ENCODE results near the gene ZDHHC13.

The ZDHHC13 gene

DNA sequence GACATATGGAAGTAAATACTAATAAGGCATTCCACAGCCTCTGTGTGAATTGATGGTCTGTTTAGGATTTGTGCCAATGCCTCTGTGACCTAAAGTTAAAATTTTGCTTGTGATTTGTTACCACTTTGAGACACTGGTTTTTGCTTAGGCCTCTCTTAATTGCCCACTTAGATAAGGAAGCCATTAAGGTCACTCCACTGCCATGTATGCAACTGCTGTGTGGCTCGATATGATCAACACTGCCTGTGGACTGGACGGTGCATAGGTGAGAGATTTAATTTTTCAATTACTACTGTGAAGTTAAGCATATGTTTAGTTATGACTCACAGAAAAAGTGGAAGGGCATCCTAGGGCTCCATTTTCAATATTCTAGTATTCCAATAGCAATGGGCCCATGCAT is 47.9 kb downstream of the ZDHHC13 start:
- DNase-seq (ENCODE audit: low read depth in 2 of 2) = no peak

DNA sequence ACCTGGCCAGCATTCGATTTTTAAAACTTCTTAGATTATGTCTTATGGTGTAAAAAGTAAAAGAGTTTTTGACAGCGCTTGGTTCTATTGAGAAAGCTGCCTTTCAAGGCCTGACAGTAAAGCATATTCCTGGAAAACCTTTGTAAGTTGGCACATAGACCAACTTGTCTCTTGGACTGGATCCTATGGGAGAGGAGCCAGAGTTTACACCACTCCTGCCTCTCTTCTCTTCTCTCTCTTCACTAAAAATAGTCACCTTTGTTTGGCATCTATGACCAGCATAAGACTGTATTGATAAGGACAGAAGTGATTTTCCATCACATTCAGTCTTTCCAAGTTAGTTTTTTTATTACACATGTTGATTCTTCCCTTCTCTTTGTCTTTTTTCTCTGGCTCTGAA is 51.1 kb downstream of the ZDHHC13 start:
- no peak for DNase-seq (ENCODE audit: low read depth in 2 of 2)

DNA sequence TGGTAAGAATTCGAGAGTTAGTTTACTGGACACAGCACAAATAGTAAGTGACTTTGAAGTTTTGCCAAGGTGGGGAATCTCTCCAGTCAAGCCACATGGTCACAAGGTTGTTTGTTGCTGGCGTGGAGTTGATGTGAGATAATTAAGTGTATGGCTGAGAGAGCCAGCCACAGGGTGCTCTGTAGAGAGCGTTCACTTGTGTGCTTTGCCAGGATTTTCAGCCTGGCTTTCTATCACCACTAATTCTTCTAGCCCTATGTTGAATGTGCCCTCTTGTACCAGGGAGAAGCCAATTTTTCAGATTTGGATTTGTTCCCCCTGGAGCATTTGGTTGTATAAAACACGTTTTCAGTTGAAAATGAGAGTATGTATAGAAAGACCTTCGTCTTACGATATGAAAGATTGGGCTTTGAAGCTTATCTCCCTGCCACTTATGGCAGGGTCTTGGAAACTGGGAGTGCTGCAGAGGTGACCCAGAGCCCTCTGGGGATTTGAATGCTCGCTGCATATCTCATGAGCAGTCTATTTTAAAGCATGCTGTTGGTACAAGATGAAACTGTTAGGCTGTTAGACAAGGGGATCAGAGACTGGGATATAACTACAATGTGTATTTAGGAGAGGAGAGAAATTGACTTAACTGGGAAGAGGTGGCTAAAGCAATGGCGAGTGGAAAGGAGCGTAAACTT is 56.2 kb downstream of the ZDHHC13 start:
- DNase-seq (ENCODE audit: low read depth in 2 of 2) = no peak

DNA sequence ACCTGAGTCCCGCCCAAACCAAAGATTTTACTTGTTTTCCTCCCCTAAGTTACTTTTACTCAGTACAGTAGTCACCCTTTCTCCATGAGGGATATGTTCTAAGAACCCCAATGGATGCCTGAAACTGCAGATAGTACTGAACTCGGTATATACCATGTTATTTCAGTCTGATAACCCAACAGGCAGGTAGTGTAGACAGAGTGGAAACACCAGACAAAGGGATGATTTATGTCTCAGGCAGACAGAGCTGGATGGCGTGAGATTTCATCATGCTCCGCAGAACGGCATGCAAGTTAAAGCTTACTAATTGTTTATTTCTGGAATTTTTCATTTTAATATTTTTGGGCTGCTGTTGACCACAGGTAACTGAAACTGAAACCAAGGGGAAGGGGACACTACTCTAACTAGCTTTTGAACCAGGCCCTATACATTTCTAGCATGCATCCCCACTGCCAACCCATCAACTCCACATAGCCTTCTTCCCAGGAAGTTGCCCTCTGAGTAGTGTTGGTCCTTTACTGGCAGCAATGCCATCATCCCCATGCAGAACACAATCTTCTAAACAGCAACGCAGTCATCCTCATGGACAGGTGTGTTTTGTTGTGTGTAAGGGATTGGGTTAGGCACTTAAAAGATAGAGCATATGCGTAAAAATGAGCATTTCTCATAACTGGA is 57.1 kb downstream of the ZDHHC13 start:
- no peak for DNase-seq (ENCODE audit: low read depth in 2 of 2)

DNA sequence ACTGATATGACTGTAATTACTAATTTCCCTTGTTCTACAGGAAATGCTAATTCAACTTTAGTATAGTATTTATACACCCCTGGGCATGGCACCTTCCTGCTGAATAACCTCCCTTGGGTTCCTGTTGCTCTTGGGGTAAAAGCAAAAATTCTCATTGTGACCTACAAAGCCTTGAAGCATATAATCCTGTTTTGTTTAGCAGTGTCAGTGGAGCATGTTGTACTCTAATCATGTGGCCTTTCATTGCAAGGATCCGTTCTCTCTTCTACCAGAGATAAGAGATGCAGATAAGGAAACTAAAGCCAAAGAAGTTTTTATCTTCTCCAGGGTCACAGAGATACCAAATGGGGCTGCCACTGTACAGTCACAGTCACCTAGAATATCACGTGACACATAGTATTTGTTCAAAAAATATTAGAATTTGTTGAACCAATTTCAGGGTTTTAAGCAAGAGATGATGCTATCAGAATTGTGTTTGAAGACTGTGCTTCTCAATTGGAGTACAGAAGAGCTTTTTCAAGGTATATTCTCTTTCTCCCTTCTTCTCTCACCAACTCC is 59.7 kb downstream of the ZDHHC13 start:
- DNase-seq (ENCODE audit: low read depth in 2 of 2) = no peak

DNA sequence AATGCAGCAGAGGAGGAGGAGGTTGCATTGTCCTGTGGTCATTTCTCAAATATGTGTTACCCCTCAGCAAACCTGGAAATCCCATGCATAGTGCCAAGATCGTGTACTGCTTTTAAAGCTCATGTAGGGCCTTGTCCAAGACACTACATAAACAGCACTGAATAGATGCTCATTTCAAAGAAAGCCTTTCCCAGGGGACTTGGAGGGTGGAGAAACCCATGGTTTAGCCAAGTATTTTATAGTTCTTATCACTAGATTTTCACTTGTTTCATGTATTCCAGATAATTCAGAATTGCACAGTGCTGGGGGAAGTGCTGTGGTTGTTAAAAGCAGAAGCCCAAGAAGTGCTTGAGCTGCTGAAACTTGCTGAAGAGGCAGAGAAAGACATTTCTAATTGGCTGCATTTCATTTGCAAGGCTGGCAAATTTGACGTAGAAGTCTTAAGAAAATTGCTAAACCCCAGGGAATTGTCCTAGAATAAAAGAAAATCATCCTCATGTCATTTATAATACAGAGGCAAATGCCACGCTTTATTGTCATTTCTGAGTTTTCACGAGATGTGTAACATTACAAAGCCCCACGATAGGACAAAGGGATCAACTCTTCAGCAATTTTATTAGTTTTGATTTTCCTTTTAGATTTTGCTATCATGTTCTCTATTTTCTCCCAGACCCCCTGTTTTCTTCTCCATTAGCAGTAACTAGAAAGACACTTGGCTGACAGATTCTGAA is 64.7 kb downstream of the ZDHHC13 start:
- DNase-seq (ENCODE audit: low read depth in 2 of 2) = no peak

DNA sequence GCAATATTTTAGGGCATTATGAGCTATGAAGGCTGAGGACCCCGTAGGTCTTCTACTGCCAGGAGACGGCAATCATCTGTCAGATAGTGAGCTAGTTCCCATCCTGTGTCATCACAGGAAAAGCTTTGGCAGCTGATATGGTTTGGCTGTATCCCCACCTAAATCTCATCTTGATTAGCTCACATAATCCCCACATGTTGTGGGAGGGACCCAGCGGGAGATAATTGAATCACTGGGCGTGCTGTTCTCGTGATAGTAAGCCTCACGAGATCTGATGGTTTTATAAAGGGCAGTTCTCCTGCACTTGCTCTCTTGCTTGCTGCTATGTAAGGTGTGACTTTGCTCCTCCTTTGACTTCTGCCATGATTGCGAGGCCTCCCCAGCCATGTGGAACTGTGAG is 66.7 kb downstream of the ZDHHC13 start:
- no peak for DNase-seq (ENCODE audit: low read depth in 2 of 2)

DNA sequence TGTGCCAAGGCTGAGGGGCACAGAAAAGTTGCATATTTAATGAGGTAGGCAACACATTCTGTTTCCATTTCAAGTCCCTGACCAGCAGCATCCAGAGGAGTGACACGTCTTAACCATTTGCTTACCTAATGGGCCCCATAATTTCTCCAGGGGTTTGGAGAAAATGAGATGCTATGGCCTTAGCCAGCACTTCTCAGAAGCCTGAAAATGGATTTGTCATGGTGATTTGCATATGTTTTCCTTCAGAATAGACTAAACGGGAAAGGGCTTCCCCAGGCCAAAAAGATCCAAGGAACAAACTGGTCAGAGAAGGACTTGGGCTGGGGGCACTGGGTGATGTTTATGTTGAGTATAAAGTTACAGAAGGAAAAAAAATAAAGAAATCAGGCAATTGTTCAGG is 68.1 kb downstream of the ZDHHC13 start:
- no peak for DNase-seq (ENCODE audit: low read depth in 2 of 2)

DNA sequence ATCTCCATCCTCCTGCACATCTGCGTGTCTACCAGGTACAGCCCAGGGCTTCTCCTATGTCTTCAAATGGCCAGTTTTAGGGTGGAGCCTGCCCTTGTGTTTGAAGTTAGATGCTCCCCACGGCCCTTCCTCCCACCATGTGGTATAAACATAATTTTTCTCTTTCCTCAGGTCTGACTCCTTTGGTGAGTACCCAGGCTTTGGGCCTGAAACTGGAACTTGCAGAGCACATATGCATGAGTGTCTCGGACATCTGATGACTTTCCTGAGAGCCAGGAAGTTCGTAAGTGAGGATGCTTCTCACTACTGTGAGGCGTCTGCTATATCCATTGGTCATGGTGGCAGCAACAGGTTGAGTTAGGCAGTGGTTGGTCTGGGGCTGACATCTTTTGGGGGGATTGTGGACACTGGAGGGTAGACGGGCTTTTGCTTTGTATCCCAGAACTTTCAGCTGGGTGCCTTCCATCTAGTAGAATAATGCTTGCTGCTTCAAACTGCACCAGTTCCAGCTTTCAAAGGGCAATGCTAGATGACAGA is 68.6 kb downstream of the ZDHHC13 start:
- no peak for DNase-seq (ENCODE audit: low read depth in 2 of 2)

DNA sequence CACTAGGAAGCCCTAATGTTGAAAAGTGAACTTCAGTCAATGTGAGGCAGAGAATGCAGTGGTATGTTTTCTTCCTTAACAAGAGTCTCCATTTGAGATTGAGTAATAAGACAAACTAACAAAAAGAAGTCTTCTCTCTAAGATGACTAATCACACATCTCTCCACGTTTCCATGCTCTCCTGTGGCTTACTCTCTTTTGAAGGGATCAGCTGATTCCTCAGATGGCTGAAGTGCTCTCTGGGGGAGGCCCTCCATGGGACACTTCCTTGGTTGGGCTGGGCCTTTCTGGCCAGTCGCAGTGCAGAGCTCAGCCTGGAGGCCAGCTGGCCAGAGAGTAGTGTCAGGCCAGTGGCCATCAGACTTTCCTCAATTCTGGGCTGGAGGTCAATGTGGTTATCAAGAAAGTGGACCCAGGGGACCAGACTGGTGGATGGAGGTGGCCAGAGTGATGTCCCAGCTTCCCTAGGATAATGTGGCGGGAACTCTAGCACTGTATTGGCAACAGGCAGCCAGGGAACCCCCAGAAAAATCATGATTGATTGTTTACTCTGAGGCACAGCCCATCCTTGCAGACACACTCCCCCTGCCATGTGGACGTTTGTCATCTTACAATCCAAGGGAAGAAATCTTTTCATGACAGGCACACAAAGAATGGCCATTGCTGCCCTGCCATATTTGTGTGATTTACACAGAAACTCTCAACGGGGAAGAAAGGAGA is 70.3 kb downstream of the ZDHHC13 start:
- DNase-seq (ENCODE audit: low read depth in 2 of 2) = no peak

DNA sequence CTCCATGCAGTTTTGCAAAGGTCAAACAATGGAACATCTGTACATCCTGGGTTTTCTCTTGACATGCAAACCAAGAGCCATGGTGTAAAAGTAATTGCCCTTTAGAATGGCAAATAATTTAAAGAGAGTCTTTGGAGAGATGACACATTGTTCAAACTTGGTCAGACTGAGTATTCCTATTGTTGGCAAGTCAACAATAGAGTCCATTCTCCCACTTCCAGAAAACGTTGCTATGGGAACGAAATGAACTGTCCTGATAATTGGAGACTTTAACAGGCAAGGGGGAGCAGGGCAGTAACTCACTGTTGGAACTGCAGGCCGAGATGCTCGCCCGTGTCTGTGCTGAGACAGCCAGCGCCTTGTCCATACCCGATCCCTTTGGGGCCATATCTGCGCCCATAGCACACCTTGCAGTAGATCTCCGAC is 70.9 kb downstream of the ZDHHC13 start:
- DNase-seq (ENCODE audit: low read depth in 2 of 2) = no peak

DNA sequence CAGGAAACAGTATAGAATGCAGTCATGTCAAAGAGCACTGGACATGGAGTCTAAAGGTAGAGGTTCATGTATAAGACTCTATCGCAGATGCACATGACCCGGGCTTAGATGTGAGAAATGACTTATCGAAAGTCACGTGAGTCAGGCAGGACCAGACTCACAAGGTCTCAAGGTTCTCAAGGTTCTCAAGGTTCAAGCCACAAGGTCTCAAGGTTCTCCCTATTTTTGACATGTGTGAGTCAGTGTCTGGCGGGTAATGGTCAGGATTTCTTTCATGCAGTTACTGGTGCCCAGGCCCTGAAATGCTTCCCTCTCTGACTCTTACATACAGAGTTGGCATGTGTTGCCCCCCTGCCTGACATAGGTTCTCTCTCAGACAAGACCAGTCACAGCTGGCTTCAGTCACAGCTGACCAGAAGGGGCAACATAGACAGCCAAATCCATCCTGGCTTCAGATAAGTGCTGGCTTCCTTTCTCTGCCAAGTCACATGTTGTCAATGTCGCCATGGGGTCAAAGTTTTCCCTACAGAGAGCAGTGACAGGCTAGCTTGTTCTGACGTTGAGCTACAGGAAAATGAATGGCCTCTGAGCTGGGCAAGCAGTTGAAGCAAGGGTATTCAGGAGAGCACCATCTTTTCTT is 74.7 kb downstream of the ZDHHC13 start:
- DNase-seq (ENCODE audit: low read depth in 2 of 2) = no peak

DNA sequence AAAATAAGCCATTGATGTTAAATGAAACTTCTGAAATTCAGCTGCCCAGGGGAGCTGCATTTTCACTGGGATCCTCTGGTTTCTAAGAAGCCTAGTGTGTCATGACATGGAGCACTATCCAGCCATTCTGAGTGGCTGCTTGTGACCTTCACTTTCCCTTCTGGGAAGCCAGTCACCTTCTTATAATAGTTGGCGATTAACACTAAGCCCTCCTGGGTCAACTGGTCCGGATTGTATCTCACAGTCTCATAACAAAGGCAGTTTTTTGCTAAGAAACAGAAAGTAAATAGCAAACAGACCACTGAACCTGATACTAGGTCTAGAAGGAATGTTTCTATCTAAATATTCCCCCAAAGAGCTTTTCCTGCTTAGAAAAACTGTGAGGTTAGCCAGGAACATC is 76.9 kb downstream of the ZDHHC13 start:
- no peak for DNase-seq (ENCODE audit: low read depth in 2 of 2)

DNA sequence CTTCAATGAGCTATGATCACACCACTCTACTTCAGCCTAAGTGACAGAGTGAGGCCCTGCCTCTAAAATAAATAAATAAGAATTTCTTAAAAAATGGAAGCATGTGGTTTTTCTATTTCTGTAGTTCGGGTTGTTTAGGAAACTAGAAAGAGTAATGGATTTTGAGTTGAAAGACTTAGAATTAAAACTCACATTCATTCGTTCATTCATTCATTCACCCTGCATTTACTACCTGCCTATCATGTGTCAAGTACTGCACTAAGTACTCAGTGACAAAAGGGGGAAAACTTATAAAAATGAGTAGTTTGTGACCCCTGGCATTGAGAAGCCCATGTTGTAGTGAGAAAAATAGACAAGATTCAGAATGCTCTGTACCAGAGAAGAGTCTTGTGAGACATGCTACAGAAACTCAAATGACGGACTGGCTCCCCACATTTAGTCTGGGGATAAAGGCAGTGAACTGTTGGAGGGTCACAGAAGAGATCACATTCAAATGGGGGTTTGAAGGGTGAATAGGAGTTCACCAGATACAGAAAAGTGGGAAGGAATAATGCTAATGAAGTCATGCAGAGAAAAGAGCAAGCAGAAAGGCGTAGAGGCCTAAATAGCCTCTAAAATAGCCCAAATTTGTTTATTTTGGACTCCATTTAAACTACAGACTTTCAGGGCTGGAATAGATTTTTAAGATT is 77.8 kb downstream of the ZDHHC13 start:
- DNase-seq (ENCODE audit: low read depth in 2 of 2) = no peak

DNA sequence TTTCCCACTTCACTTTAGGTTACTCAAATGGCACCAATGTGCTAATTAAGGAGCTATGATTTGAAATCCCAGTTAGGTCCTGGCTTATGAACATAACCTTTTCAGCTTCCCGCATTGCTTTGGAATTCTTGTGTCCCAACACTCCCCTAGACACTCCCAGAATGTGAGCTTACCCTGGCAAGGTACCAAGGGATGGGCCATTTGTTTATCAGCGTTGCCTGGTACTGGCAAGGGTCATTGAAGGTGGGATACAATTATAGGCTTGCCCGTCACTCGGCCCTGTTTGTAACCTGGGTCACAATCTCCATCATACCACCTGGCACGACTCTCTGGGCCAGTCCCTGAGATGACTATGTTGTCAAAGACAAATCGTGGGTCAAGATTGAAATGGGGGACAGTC is 79.5 kb downstream of the ZDHHC13 start:
- no peak for DNase-seq (ENCODE audit: low read depth in 2 of 2)

DNA sequence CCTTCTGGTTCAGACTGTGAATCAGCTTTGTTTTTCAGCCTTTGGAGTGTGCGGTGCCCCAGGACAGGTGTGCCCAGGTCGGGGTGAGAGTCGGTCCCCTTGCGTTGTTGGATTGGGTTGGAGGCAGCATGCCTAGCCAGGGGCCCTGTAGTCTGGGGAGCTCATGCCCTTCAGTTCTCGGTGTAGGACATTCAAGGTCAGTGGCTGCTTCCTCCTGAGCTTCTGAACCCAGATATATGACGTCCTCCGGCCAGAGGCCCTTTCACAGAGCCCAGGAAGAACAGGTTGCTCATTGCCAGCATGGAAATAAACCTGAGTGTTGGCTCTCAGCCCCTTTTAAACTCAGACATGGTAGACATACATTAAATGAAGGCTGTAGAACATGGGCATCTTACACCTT is 82.1 kb downstream of the ZDHHC13 start:
- no peak for DNase-seq (ENCODE audit: low read depth in 2 of 2)

DNA sequence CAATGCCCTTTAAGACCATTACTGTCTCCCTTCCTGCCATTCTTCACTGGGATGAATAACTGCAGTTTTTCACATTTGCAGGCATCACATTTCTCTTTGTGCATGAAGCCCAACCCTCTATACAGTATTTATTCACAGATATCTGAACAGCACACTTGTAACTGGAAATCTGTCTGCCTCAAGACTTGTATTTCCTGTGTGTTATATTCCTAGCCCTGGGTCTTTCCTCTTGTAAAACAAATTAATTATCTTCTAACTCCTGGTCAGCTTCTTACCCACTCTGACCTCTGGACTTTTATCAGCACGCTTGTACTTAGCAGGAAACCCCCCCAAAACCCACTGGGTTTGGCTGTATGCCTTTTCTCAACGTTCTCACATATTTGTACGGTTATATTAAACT is 82.8 kb downstream of the ZDHHC13 start:
- DNase-seq (ENCODE audit: low read depth in 2 of 2) = no peak

DNA sequence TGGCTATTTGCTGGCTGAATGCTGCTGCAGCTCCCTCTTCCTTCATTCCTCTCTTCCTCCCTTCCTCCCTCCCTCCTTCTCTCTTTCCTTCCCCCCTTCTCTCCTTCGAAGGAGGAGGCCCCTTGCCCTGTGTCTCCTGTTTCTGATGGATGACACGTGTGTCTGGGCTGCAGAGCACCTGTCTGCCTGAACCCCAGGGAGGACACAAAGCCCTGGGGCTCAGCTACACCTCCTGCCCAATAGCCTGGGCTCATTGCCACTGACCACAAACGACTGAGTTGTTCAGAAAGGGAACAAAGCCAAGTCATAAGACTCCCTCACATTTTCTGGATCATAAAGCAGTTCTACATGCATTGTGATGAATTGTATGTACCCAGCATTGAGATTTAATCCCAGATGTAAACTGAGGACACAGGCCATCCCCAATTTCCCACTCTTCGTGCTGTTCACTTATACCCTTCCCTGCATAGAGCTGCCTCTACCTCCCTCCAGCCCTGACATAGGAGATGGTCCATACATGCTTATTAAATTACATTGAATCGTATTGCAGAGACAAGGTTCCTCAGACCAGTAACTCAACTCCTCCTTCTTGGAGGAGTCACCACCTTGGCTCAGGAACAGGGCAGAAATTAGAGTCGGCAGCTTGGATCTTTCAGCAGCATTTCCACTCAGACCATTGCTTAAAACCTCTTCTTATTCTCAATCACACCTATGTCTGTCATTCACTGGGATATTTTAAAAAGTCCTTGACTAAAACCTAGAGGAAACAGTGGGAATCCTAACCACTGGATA is 83.6 kb downstream of the ZDHHC13 start:
- no peak for DNase-seq (ENCODE audit: low read depth in 2 of 2)

DNA sequence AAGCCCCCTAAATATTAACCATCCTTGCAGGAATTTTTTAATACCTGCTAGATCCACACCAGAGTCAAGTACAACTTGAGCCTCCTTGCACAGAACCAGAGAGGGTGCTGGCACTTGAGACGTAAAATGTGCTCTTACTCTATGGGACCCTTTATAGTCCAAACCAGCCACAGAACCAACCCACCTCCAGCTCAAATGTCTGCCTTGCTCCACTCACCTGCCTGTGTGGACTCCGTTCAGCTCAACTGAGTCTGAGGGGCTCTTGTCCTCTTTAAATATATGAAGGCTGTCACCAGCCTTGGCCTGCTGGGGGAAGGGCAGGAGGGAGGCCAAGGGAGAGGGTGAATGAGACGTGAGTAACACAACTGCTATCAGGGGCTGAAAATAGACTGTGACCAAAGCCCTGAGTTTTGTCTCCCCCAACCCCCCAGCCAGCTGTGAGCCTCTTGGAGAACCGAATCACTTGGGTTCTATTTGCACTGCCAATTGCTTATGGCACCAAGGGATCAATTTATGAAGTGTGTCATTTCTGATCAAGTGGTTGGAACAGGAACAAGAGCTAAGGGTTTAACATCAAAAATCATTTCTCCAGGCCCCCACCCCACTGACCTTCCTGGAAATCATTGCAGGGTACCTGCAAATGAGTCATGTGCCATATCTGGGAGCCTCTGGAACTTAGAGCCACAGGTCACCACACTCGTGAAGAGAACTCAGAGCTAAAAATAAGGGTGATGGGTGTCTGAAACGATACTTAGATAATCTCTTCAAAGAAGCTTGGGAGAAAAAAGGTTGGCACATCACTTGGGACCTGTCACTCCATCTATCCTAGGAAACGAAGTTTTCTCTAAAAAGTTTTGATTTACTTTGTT is 85.0 kb downstream of the ZDHHC13 start, which contains the start of gene CSRP3:
CSRP3 (minus strand) TSS at position 247 of the 869 bp plus-strand sequence. CDS start 9,535 bp downstream, outside the sequence.
- DNase-seq (ENCODE audit: low read depth in 2 of 2) = no peak
